Measurements from ENCODE around the gene BBX. TPM values are rescaled to one million over a fixed set of nuclear protein-coding genes. Genes with fewer than 3 reads are reported as not detected.

The BBX gene
- total and polyA plus RNA-seq, 4 donors: 4.7 to 25.1 (median 20.5) TPM

GRCh38 chr3:107797586-107797985, 274.8 kb downstream of the BBX start:
- peaks cover 0 to 15% (median 4%) of the 10 kb centered on the region in 4 donors for H3K4me1 ChIP-seq (ENCODE audit: control insufficient read depth in 4 of 4, insufficient read depth in 4 of 4, low read length in 3 of 4)
- DNase-seq (ENCODE audit: low spot score): no peak
- 99% methylated on average over 1 of the region's 1 CpG for WGBS
- H3K27me3 ChIP-seq (ENCODE audit: control insufficient read depth in 4 of 4, insufficient read depth in 4 of 4, low read length in 3 of 4): no peaks in the 10 kb centered on the region
- TF ChIP-seq ATF3 (IDR thresholded peaks at IDR 0.05) (no peak), EGR1 (IDR thresholded peaks at IDR 0.05; ENCODE audit: low read depth in 2 of 2) (no peak), NR2F2 (IDR thresholded peaks at IDR 0.05) (no peak), FOXA2 (IDR thresholded peaks at IDR 0.05) (no peak), GABPA (IDR thresholded peaks at IDR 0.05 in 1 of 2, conservative IDR thresholded peaks at IDR 0.05 in 1 of 2) (no peak), FOXA1 (IDR thresholded peaks at IDR 0.05) (no peak), ZBTB33 (IDR thresholded peaks at IDR 0.05) (no peak), YY1 (IDR thresholded peaks at IDR 0.05) (no peak), CTCF (IDR thresholded peaks at IDR 0.05; ENCODE audit: low read depth, low read length, missing input control) (no peak), REST (IDR thresholded peaks at IDR 0.05) (no peak), SP1 (IDR thresholded peaks at IDR 0.05) (no peak), MAX (IDR thresholded peaks at IDR 0.05) (no peak)
- H3K9me3 ChIP-seq (ENCODE audit: control insufficient read depth in 4 of 4, low read length in 3 of 4): no peaks in the 10 kb centered on the region
- no peak overlapping the region for H3K27ac ChIP-seq (ENCODE audit: low read depth in 1 of 2, low read length in 2 of 2)
- no peak overlapping the region for H3K9ac ChIP-seq (ENCODE audit: low read depth in 1 of 2, low read length in 2 of 2)
- H3K36me3 ChIP-seq (ENCODE audit: control insufficient read depth in 4 of 4, insufficient read depth in 3 of 4, low read depth in 1 of 4, low read length in 3 of 4): peaks cover 5 to 21% (median 15%) of the 10 kb centered on the region in 4 donors
- no peak overlapping the region for H3K4me3 ChIP-seq (ENCODE audit: low read depth in 1 of 3, low read length in 3 of 3)

- no peak for DNase-seq (ENCODE audit: low spot score)
- Histone ChIP-seq H3K27ac (ENCODE audit: low read depth in 1 of 2, low read length in 2 of 2) (no peak overlapping the region), H3K9ac (ENCODE audit: low read depth in 1 of 2, low read length in 2 of 2) (no peak overlapping the region), H3K4me1 (ENCODE audit: control insufficient read depth in 4 of 4, insufficient read depth in 4 of 4, low read length in 3 of 4) (peaks cover 0 to 15% (median 4%) of the 10 kb centered on the region in 4 donors), H3K27me3 (ENCODE audit: control insufficient read depth in 4 of 4, insufficient read depth in 4 of 4, low read length in 3 of 4) (no peaks in the 10 kb centered on the region), H3K9me3 (ENCODE audit: control insufficient read depth in 4 of 4, low read length in 3 of 4) (no peaks in the 10 kb centered on the region), H3K36me3 (ENCODE audit: control insufficient read depth in 4 of 4, insufficient read depth in 3 of 4, low read depth in 1 of 4, low read length in 3 of 4) (peaks cover 5 to 23% (median 16%) of the 10 kb centered on the region in 4 donors), H3K4me3 (ENCODE audit: low read depth in 1 of 3, low read length in 3 of 3) (no peak overlapping the region)
- TF ChIP-seq RAD21 (IDR thresholded peaks at IDR 0.05): no peak
- TF ChIP-seq HNF4A (conservative IDR thresholded peaks at IDR 0.05): no peak
- no peak for TF ChIP-seq MAX (IDR thresholded peaks at IDR 0.05)
- TF ChIP-seq ATF3 (IDR thresholded peaks at IDR 0.05): no peak
- TF ChIP-seq RXRA (IDR thresholded peaks at IDR 0.05): no peak
- no peak for TF ChIP-seq NR2F2 (IDR thresholded peaks at IDR 0.05)
- TF ChIP-seq YY1 (IDR thresholded peaks at IDR 0.05): no peak
- no peak for TF ChIP-seq FOXA1 (IDR thresholded peaks at IDR 0.05)
- no peak for TF ChIP-seq FOXA2 (IDR thresholded peaks at IDR 0.05)
- no peak for TF ChIP-seq HNF4G (IDR thresholded peaks at IDR 0.05)
- TF ChIP-seq GABPA (IDR thresholded peaks at IDR 0.05 in 1 of 2, conservative IDR thresholded peaks at IDR 0.05 in 1 of 2): no peak
- TF ChIP-seq CTCF (IDR thresholded peaks at IDR 0.05; ENCODE audit: low read depth, low read length, missing input control): no peak
- WGBS: 89% methylated on average over 3 of the region's 3 CpGs
Measured at GRCh38 chr3:107798381-107798780, 275.6 kb downstream of the BBX start.
